NCI-H510A (cell line): Measurements from ENCODE around the gene GTF2F2.

Experiments used
- DNase-seq: peaks from one replicate; lab custom pipeline; 2025; lab: John Stamatoyannopoulos, UW

The GTF2F2 gene

DNA sequence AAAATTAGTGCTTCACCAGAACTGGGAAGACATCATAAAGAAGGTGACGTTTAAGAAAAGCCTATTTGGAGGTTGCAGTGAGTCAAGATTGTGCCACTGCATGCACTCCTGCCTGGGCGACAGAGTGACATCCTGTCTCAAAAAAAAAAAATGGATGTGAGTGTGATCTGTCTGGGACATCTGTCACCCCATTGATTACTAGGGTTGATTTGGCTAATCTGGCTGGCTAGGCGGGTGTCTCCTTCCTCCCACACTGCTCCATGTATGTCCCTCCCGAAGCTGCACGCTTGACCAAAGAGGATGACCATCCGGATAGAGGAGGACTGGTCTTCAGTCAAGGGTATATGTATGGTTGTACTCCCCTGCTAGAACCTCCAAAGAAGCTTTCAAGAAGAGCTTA, 2.6 kb downstream of the GTF2F2 start:
- no peak for DNase-seq

- no peak for DNase-seq
Measured at GRCh38 chr13:45132369-45133064, 12.2 kb downstream of the GTF2F2 start.

DNA sequence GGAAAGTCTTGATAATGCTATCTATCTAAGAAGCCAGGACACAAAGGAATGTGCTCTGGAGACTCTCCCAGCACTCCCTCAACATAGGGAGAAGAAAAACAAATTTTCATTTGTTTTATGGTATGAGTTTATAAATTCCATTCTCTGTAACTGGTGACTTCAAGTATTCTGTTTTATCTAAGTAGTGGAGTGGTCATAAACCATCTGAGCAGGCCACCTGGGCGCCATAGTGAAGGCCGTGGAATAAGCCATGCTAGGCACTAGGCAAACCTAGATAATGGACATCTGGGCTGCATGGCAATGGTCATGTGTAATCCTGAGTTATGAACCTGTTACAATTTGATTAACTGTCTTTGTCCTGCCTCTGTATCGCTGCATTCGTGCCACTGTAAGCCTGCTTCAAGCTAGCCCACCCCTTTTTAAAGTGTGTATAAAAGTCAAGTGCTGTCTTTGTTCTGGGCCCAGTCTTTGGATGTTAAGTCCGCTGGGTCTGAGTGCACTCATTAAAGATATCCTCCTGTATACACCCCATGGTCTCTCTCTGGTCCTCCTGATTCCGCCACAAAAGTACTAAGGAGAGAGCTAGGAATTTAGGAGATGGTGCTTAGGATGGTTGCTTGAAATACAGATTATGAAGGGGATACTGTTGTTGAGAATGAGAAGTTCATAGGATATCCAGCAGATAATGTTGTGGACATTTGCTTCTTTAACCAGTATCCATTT, 13.2 kb downstream of the GTF2F2 start:
- DNase-seq, result no peak

- no peak for DNase-seq
Measured at GRCh38 chr13:45136741-45137504, 16.6 kb downstream of the GTF2F2 start.

DNA sequence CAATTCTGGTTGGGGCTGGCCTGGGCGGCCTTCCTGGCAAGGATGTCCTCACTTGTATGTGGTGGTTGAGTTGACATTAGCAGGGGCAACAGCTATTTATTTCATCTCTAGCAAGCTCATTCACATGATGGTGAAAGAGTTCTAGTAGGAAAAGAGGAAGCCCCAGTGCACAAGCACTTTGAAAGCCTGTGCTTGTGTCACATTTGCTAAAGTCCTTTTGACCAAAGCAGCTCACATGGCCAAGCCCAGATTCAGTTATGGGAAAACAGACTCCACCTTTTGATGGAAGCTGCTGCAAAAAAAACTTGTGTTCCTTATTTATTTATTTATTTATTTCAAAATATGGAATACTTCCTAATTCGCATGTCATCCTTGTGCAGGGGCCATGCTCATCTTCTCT, 17.2 kb downstream of the GTF2F2 start:
- no peak for DNase-seq

- DNase-seq, result no peak
Measured at GRCh38 chr13:45138282-45138681, 18.0 kb downstream of the GTF2F2 start.

DNA sequence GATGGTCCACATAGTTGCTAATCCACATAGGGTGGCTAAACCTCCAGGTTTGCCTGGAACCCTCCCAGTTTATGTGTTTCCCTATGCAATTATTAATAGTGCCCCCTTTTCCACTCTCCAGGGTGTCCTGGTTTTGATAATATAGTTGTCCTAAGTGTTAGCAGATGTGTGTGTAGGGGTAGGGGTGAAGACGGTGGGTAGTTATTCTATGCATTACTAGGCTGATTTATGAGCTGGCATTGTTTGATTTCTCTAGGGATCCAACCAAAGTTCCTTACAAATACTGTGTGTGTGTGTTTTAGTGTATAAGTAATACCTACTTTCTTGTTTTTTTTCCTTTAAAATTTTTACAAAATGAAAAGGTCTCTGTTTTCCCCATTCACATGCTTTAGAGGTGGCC, 21.1 kb downstream of the GTF2F2 start:
- no peak for DNase-seq

DNA sequence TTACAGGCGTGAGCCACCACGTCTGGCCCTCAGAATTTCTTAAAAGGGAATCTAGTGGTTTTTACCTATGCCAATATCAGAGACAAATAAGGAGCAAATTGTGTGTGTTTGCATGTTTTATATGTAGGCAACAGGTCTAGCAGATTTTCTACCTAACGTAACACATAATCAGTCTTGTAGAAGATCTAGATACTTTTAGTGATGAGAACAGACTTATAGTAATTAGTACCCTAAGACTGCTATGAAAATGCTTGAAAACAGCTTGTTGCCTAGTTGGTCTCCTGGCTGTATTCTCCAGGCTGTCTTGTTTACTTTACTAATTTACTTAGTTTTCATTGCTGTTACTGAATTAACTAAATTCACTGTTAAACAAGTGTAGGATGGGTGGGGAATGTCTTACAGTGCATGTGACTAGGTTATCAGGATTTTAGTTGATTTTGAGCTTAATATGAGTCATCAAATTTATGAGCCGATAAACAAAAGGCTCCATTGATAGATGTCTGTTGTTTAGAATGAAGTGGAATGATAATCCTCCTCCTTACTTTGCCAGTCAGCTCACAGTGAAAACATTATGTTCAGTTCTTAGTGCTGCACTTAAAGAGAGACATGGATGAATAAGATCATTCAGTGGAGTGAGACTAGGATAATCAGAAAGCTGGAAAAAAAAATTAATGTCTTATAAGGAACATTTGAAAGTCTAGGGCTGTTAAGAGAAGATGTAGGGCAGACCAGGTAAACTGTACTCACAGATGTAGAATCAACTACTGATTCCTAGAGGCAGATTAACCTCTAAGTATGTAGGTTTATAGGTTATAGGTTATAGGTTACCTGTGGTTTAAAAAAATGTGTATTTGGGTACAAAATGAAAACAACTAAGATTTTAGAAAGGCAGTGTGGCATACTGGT, 22.4 kb downstream of the GTF2F2 start:
- DNase-seq, result no peak

DNA sequence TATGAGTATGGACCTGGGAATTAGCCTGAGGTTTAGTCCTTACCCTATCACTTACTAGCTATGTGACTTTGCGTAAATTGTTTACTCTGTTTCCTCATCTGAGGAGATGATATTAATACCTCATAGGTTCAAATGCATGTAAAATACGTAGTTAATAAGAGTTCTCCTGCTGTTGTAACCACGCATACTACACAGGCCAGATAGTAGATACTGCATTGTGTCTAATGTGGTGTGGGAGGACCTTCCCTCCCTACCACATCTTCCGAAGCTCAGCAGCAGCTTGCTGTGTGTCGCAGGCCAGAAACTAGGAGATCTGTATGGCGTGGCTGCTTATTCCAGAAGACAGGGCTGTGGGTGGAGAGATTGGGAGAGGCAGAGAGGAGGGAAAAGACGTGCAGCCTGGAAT, 23.0 kb downstream of the GTF2F2 start:
- no peak for DNase-seq

DNA sequence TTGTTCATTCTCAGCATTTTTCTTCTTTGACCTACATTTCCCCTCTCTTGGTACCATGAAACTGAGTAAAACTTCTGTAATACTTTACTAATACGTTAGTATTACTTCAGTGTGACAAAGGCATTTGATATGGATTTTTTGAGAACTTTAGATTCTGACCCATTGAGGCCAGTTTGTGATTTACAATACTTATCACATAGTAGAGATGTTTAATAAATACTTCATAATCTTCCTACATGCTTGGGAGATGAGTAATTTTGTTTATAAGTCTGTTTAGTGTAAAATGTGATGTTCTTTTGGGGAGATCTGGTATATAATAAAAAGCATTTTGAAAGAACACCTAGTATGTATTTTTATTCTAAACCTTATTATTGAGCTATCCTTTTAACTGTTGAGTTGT, 29.7 kb downstream of the GTF2F2 start:
- DNase-seq, result no peak

- no peak for DNase-seq
Measured at GRCh38 chr13:45156565-45157361, 36.5 kb downstream of the GTF2F2 start.

GRCh38 chr13:45162194-45162593, 41.9 kb downstream of the GTF2F2 start:
- DNase-seq, result no peak

DNA sequence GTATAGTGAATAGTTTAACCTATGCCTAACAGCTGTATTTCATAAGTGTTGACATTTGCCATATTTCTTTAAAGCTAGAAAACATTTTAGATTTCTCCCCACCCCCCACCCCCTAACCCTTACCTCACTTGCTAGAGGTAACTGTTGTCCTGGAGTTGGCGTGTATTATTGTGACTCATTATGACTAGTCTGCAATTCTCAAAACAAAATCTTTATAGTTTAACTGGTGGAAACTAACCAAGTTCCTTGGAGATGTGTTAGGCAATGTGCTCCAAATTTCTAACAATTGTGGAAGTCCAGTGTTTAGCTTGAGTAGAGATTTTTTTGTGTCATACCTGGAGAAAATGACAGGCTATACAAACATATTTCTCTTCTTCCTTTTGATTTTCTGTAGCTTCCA, 42.5 kb downstream of the GTF2F2 start:
- DNase-seq, result no peak

DNA sequence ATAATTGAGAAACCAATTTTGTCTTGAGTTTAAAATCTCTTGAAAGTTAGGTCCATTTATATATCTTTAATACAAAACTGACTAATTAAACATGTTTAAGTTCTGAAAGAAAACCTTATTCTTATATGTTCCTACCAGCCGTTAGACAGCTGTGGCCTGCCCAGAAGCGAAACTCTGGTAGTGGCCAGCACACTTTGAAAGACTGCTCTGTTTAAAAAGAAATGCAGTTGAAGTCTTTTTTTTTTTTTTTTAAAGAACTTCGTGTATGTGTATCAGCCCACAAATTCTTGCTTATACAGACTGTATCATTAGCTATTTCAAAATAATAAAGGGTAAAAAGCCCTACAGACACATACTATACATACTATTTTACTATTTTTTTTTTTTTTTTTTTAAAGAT, 46.5 kb downstream of the GTF2F2 start:
- no peak for DNase-seq

- no peak for DNase-seq
Measured at GRCh38 chr13:45167611-45168554, 47.6 kb downstream of the GTF2F2 start.

DNA sequence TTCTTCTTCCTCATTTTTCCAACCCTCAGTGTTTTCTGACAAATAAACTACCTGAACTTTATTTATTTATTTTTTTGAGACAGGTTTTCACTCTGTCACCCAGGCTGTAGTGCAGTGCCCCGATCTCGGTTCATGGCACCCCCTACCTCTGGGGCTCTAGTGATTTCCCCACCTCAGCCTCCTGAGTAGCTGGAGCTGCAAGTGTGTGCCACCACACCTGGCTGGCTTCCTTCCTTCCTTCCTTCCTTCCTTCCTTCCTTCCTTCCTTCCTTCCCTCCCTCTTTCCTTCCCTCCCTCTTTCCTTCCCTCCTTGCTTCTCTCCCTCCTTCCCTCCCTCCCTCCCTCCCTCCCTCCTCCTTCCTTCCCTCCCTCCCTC, 48.2 kb downstream of the GTF2F2 start:
- DNase-seq, result no peak

GRCh38 chr13:45174478-45174877, 54.2 kb downstream of the GTF2F2 start:
- DNase-seq, result no peak

- no peak for DNase-seq
Measured at GRCh38 chr13:45178349-45179162, 58.2 kb downstream of the GTF2F2 start.

DNA sequence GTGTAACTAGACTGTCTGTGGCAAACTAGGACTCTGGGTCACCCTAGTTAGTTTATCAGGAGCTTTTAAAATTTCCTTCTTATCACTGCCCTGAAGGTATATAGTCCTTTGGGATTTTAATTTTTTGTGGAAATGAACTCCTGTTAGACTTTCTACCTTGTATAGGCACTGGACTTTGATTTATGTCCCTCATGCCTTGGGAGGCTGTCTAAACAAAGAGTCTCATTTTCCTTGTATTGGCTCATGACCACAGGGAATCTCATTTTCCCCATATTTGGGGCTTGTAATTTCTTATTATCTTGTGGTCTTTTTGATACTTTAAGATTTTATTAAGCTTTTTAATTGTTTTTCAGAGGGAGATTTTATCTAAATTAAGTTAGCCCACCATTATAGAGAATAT, 59.1 kb downstream of the GTF2F2 start:
- DNase-seq, result no peak
